HCT116 (cell line): ENCODE data around the gene CTNND2.

Experiments used
- CTCF ChIP-seq, 3 experiments: fragments of 200-600 bp in 1 of 3; sonication (generic) in 1 of 3; IDR thresholded peaks in 2 of 3; conservative IDR thresholded peaks in 1 of 3; 2 replicates each; pipeline ENCODE4 v1.5.1; 2012 to 2017; ENCODE audit warnings: low read depth in 2 of 3, low read length in 2 of 3, antibody characterized with exemption in 1 of 3, borderline replicate concordance in 1 of 3, control low read depth in 1 of 3, mild to moderate bottlenecking in 1 of 3, mixed read lengths in 1 of 3, mixed run types in 1 of 3, moderate library complexity in 1 of 3; ENCODE audit not compliant: insufficient read depth in 1 of 3
- EZH2 ChIP-seq: fragments of 200-600 bp; sonication (generic); IDR thresholded peaks from 2 replicates; pipeline ENCODE4 v1.6.1; 2017; ENCODE audit warnings: antibody characterized with exemption, mixed run types
- POLR2A ChIP-seq: IDR thresholded peaks from 2 replicates; pipeline ENCODE4 v1.7.0; 2011; ENCODE audit warnings: borderline replicate concordance; ENCODE audit not compliant: insufficient read depth, insufficient read length; ENCODE audit errors: extremely low read depth

- TF ChIP-seq EZH2 = no peak
- TF ChIP-seq CTCF (IDR thresholded peaks at IDR 0.05 in 2 of 3, conservative IDR thresholded peaks at IDR 0.05 in 1 of 3; ENCODE audit: borderline replicate concordance in 1 of 3, insufficient read depth in 1 of 3, low read depth in 2 of 3, low read length in 2 of 3) = no peak
- no peak for TF ChIP-seq POLR2A
Measured at GRCh38 chr5:11010429-11011210, 893.6 kb downstream of the CTNND2 start.
